GM21723 (cell line): Measurements from ENCODE around the gene XRCC1.

Source experiments
- ATAC-seq: cut with Tn5 transposase; IDR thresholded peaks from one replicate; pipeline ENCODE4 v1.9.1; 2021; ENCODE audit warnings: mild to moderate bottlenecking, moderate library complexity; ENCODE audit not compliant: unreplicated experiment

The XRCC1 gene

GRCh38 chr19:43495082-43495481 is 80.2 kb downstream of the XRCC1 start:
- no peak for ATAC-seq
